Panc1 (cell line): ENCODE results near the gene HS3ST6. TPM values are rescaled to one million over a fixed set of nuclear protein-coding genes. Genes with fewer than 3 reads are reported as not detected.
"Not testable (repeated sequence)": the region's sequence is repeated elsewhere in the genome, so short reads cannot be mapped to it uniquely, and the experiment has no call there.

ENCODE experiments used
- ATAC-seq: fragments of 200-7000 bp; cut with Tn5 transposase; 2 replicates; pipeline ENCODE4 v1.9.1; 2020; ENCODE audit warnings: mild to moderate bottlenecking, moderate library complexity
- BruUV-seq: library from RNA; stranded (reverse); fragments of 400-500 nt; replicated peaks from 2 replicates; lab custom pipeline; 2021; lab: Mats Ljungman, UMichigan
- CTCF ChIA-PET: fragments of 300-600 bp; sonication (Branson Sonifier 250); formaldehyde crosslinking; loops from one replicate; lab custom pipeline; 2022; ENCODE audit warnings: antibody characterized with exemption; lab: Charles Lee
- POLR2A ChIA-PET: fragments of 300-600 bp; sonication (Branson Sonifier 250); formaldehyde crosslinking; loops from one replicate; lab custom pipeline; 2022; ENCODE audit warnings: antibody characterized with exemption; lab: Charles Lee
- DNase-seq: peaks from one replicate; pipeline ENCODE4 v3.0.0-alpha.2; 2010; ENCODE audit warnings: low read depth, low spot score
- H3K27ac ChIP-seq: 2 replicates; pipeline ENCODE4 v1.5.1; 2011; ENCODE audit warnings: mild to moderate bottlenecking, low read length, inconsistent platforms
- H3K27me3 ChIP-seq: fragments of 200-500 bp; sonication (Bioruptor generic); 2 replicates; pipeline ENCODE4 v1.6.0; 2014; ENCODE audit warnings: low read length, inconsistent platforms; ENCODE audit not compliant: control insufficient read depth, insufficient read depth
- H3K36me3 ChIP-seq: fragments of 200-500 bp; sonication (Bioruptor generic); 2 replicates; pipeline ENCODE4 v1.5.1; 2014; ENCODE audit warnings: inconsistent platforms, mild to moderate bottlenecking, low read length, moderate library complexity; ENCODE audit not compliant: control insufficient read depth, insufficient read depth
- H3K4me1 ChIP-seq: 2 replicates; pipeline ENCODE4 v1.5.1; 2011; ENCODE audit warnings: inconsistent platforms, mild to moderate bottlenecking, low read length, moderate library complexity; ENCODE audit not compliant: control insufficient read depth, insufficient read depth
- H3K4me3 ChIP-seq, 2 experiments: 2 replicates each; pipeline ENCODE4 v1.5.1; 2011 to 2012; ENCODE audit warnings: low read depth in 2 of 2, low read length in 2 of 2, mild to moderate bottlenecking in 2 of 2, inconsistent platforms in 1 of 2, moderate library complexity in 1 of 2
- H3K9me3 ChIP-seq: fragments of 200-500 bp; sonication (Bioruptor generic); 2 replicates; pipeline ENCODE4 v1.5.1; 2014; ENCODE audit warnings: low read depth, mild to moderate bottlenecking, inconsistent platforms, low read length, moderate library complexity; ENCODE audit not compliant: control insufficient read depth, insufficient read depth
- POLR2AphosphoS5 ChIP-seq: IDR thresholded peaks from 2 replicates; pipeline ENCODE4 v1.6.1; 2012; ENCODE audit warnings: mild to moderate bottlenecking, low read depth, low read length, moderate library complexity
- REST ChIP-seq, 2 experiments: IDR thresholded peaks; 2 replicates each; pipeline ENCODE4 v1.6.1; 2011 to 2012; ENCODE audit warnings: low read depth in 2 of 2, control low read depth in 1 of 2, low read length in 1 of 2, mild to moderate bottlenecking in 1 of 2, moderate library complexity in 1 of 2; ENCODE audit not compliant: insufficient read depth in 1 of 2
- SIN3A ChIP-seq: IDR thresholded peaks from 2 replicates; pipeline ENCODE4 v1.6.1; 2012; ENCODE audit warnings: low read depth, mild to moderate bottlenecking, low read length, moderate library complexity, borderline replicate concordance; ENCODE audit not compliant: insufficient read depth
- TCF7L2 ChIP-seq: IDR thresholded peaks from 2 replicates; pipeline ENCODE4 v1.6.1; 2011; ENCODE audit warnings: mild to moderate bottlenecking, low read depth, low read length, inconsistent platforms
- in situ Hi-C: cut with HindIII; loops from 2 replicates; pipeline ENCODE4 v1.10.0; 2016; ENCODE audit warnings: low sequenced_read_pairs, low pct_unique_long_range_greater_than_20kb
- intact Hi-C: fragments of 100-400 bp; cut with micrococcal nuclease; formaldehyde crosslinking; loops from one replicate; pipeline ENCODE4 v1.10.0; 2022; ENCODE audit not compliant: unreplicated experiment
- total RNA-seq: library from RNA; stranded (reverse); gene quantifications from one replicate; pipeline ENCODE4 v1.2.1, GENCODE V29; 2021; ENCODE audit not compliant: unreplicated experiment
- TF ChIP-seq, protein P1 (sequence below): fragments of 450-650 bp; IDR thresholded peaks from 2 replicates; pipeline ENCODE4 v1.5.1; 2017; ENCODE audit warnings: mild to moderate bottlenecking

The HS3ST6 gene
- total RNA-seq, 1 experiment from 2014 or later = 3.3 TPM

GRCh38 chr16:1900452-1900774 lies 17.8 kb downstream of the HS3ST6 start:
- no peak overlapping the region for H3K27ac ChIP-seq
- POLR2A ChIA-PET = no interaction called here
- BruUV-seq = no TSS peak
- no peak for ATAC-seq
- in situ Hi-C loops = no loop called here
- H3K4me1 ChIP-seq = no peaks in the 10 kb centered on the region
- TF ChIP-seq SIN3A (no peak), TCF7L2 (no peak), REST (IDR thresholded peaks at IDR 0.05; ENCODE audit: insufficient read depth in 1 of 2, low read depth in 2 of 2, low read length in 1 of 2) (no peak), POLR2AphosphoS5 (no peak)
- TF ChIP-seq, protein P1, sequence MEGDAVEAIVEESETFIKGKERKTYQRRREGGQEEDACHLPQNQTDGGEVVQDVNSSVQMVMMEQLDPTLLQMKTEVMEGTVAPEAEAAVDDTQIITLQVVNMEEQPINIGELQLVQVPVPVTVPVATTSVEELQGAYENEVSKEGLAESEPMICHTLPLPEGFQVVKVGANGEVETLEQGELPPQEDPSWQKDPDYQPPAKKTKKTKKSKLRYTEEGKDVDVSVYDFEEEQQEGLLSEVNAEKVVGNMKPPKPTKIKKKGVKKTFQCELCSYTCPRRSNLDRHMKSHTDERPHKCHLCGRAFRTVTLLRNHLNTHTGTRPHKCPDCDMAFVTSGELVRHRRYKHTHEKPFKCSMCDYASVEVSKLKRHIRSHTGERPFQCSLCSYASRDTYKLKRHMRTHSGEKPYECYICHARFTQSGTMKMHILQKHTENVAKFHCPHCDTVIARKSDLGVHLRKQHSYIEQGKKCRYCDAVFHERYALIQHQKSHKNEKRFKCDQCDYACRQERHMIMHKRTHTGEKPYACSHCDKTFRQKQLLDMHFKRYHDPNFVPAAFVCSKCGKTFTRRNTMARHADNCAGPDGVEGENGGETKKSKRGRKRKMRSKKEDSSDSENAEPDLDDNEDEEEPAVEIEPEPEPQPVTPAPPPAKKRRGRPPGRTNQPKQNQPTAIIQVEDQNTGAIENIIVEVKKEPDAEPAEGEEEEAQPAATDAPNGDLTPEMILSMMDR = no peak
- intact Hi-C loops = no loop called here
- no peaks in the 10 kb centered on the region for H3K27me3 ChIP-seq
- no peaks in the 10 kb centered on the region for H3K36me3 ChIP-seq
- no peaks in the 10 kb centered on the region for H3K9me3 ChIP-seq
- no peak for DNase-seq
- no peak overlapping the region for H3K4me3 ChIP-seq
- CTCF ChIA-PET = no interaction called here

DNA sequence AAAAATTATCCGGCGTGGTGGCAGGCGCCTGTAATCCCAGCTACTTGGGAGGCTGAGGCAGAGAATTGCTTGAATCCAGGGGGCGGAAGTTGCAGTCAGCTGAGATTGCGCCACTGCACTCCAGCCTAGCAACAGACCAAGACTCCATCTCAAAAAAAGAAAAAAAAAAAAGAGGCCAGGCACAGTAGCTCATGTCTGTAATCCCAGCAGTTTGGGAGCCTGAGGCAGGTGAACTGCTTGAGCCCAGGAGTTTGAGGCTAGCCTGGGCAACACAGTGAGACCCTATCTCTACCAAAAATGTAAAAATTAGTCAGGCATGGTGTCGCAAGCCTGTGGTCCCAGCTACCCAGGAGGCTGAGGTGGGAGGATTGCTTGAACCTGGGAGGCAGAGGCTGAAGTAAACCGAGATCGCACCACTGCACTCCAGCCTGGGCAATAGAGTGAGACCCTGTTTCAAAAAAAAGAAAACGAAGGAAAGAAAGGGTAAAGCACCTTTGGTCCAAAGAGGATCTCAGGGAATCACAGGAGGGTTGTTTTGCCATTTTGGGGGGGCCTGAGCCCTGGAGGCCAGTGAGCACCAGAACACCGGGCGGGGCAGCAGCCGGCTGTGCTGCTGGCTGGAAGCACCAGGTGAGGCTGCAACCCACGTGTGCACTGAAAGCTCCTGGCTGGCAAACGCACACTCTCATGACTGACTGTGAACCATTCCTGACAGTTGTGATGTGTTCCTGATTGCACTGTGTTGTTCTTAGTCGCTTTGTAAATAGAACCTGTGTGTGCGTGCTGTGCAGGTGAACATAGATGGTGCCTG lies 18.4 kb downstream of the HS3ST6 start:
- DNase-seq = no peak
- no peak for TF ChIP-seq POLR2AphosphoS5
- TF ChIP-seq, protein P1 = no peak
- no peaks in the 10 kb centered on the region for H3K9me3 ChIP-seq
- no peaks in the 10 kb centered on the region for H3K27me3 ChIP-seq
- no peak for ATAC-seq
- no peaks in the 10 kb centered on the region for H3K4me1 ChIP-seq
- intact Hi-C loops = no loop called here
- H3K27ac ChIP-seq = no peak overlapping the region
- H3K36me3 ChIP-seq = no peaks in the 10 kb centered on the region
- in situ Hi-C loops = no loop called here
- H3K4me3 ChIP-seq = no peak overlapping the region
- CTCF ChIA-PET = no interaction called here
- no TSS peak for BruUV-seq
- POLR2A ChIA-PET = interaction anchor here (0.7 kb wide), 1 partner anchor 16 kb away, joined by 12 read pairs; no protein-coding TSS in a partner anchor

- H3K27ac ChIP-seq, H3K36me3 ChIP-seq, intact Hi-C loops, H3K27me3 ChIP-seq, H3K4me3 ChIP-seq, in situ Hi-C loops, ATAC-seq, BruUV-seq, DNase-seq, H3K4me1 ChIP-seq, H3K9me3 ChIP-seq: not testable (repeated sequence)
- ChIA-PET POLR2A (interaction anchor here (0.6 kb wide), 1 partner anchor 20 kb away, joined by 3 read pairs; no protein-coding TSS in a partner anchor), CTCF (interaction anchor here (0.6 kb wide), 2 partner anchors 25 to 29 kb away, joined by 3 to 4 read pairs; no protein-coding TSS in a partner anchor)
Measured at GRCh38 chr16:1897692-1898091, 20.5 kb downstream of the HS3ST6 start.
